Measurements from ENCODE around the gene BAIAP2.

The BAIAP2 gene

DNA sequence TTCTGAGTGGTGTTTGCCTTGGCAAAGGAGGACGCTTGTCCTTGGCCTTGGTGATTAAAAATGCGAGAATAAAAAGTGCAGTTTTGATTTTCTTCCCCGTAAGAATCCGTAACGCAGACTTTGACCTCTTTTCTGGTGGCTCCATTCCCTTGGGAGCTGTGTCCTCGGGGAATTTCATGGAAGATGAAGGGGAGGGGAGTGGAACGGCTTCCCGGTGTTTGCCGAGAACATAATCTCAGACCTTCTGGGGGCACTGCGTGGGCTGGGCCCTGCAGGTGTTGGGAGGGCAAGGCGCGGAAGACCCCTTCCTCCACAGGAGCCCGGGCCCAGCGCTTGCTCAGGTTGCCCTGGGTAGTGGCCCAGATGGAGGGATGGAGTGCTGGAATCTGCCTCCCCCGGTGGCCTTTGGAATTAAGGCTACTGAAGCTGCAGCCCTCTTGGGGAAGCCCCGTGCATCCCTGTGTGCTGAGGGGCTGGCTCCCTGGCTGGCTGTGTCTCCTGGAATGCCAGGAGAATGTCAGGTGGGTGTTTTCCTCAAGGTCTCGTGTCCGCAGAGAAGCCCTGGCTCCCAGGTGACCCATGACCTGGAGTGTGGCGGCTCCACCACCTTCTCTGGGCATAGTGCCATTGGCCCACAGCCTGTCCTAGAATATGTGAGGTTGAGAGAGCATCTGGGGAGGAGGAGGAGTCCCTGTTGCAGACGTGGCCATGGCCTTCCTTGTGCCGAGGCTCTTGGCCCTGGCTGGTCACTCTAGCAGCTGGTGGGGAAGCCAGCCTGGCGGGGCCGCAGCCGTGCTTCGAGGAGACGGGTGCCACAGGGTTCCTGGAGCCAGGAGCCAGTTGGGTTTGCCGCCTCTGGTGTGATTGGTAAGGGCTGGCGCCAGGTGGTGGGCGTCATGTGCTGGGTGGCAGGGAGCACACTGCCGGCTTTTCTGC lies 3.1 kb downstream of the BAIAP2 start:
- DNase-seq = no peak

DNA sequence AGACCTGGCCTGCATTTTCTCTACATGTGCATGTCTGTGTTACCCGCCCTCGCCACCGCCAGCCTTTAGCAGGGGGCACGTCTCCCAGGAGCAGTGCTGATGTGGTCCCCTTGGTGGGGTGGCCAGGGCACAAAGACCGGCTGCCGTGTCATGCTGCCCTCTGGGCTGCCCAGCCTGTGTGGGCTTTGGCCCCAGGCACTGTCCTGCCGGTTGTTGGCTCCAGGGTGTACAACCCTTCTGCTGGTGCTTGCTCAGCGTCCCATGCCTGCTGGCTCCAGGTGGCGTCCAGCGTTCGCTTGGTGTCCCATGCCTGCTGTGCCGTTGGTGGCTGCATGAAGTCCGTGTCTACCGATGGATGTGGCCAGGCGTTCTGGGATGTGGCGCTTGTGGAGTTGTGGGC lies 4.1 kb downstream of the BAIAP2 start:
- DNase-seq = no peak

DNA sequence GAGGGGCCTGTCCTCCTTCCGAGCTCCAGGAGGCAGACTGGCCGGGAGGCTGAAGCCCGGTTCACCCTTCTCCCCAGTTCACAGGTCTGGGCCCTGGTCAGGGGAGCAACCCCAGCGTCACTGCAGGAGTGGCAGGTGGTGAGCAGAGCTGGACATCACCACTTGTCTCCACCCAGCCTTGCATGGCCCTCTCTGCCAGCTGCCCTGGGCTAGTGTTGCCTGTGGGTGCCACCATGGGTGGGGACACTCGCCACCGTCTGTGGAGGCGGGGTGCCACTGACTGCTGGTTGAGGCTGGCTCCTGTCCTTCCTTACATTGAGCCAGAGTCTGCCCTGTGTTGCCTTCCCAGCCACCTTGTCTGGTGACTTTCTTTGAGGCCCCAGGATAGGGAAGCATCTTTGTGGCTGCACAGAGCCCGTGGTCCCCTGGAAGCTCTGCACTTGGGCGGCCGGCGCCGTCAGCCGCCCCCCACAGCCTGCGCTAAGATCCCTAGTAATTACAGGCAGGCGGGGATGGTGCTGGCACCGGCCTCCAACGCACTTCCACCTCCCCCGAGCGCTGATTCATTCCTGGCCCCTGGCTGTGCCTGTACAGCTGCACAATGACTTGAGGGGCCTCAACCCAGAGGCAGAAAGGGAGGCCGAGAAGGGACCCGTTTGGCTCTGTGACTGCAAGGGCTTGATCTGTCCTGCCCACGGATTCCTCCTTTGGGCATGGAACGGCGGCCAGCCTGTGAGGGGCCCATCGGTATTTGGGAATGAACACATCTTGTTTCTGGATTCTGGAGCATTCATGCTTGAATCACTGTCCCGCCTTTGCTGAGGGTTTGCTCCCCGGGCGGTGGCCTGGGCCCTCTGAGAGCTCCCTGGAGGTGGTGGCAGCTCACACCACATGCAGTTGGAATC lies 5.2 kb downstream of the BAIAP2 start:
- DNase-seq = no peak

DNA sequence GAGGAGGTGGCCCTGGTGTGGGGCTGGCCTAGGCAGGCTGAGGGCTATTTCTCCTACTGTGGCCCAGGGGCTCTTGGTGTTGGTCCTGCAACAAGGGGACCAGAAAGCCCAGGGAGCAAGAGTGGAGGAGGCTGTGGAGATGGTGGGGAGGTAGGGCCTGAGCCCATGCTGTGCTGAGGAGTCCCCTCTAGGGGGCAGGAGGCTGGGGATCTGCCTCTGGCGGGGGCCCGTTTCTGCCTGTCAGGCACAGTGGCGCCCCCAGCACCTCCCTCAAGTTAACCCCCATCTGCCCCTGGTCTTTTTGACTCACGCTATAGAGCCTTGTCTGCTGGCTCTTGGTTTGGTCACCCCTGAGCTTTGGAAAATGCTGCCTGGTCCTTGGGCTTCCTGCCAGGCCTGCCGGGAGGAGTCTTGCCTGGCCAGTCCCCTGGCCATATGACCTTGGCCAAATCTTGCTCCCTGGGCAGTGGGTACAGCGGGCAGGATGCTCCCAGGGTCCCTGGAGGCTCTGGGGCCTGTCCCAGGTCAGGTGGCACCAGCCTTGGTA lies 5.9 kb downstream of the BAIAP2 start:
- DNase-seq = no peak

DNA sequence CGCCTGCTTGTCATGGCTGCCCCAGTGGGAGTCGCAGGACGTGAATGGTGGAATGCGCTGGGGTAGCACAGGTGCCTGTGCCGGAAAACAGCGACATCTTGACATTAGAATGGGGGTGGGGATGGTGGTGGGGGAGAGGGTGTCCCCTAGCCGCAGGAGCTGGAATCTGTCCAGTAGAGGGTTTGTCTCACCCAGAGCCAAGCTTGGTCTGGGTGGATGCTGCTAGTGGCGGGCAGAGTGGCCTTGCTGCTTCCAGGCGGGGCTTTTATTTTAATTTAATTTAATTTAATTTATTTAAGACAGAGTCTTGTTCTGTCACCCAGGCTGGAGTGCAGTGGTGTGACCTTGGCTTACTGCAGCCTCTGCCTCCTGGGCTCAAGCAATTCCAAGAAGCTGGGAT lies 7.7 kb downstream of the BAIAP2 start:
- DNase-seq = no peak

DNA sequence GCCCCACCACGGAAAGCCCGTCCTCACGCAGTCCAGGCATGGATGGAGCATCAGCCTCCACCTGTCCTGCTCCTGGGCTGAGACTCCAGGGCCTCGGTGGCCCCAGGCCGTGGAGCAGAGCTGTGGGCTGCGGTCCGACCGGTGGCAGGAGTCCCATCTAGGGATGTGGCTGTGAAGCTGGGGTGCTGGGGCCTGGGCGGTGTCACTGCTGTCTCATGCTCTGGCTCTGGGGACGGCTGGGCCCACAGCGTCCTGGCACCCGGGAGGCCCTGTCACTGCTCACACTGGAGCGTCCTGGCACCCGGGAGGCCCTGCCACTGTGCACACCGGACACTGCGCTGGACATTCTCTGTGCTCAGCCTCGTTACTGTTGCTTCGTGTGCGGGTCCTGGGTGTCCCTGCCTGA lies 8.4 kb downstream of the BAIAP2 start:
- no peak for DNase-seq

DNA sequence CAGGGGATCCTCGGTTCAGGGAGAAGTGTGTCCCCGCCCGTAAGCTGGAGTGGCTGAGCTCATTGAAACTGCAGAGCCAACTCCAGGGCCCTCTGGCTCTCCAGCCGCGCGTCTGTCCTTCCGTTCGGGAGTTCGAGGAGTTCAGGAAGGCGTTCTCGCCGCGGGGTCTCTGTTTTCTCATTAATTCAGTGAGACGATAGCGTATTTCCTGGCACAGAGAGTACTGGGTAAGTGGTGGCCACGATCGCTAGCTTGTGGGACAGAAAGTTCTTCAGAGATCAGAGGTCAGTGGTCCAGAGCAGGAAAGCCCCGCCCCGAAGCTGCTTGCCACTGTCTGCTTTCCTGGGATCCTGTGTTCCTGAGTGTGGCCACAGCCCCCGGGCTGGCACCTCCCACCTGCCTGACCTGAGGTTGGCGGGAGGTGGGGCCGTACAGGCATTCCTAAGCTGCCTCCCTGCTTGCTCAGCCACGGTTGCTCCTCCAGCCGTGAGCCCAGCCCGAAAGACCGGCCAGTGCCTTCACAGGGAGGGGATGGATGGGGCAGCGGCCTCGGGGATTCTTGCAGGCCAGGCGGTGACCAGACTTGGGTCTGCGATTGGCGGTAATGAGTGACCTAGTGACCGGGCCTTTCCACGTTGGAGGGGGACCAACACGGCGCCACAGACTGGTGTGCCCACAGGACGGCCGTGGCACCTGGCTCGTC lies 8.9 kb downstream of the BAIAP2 start:
- DNase-seq = no peak

DNA sequence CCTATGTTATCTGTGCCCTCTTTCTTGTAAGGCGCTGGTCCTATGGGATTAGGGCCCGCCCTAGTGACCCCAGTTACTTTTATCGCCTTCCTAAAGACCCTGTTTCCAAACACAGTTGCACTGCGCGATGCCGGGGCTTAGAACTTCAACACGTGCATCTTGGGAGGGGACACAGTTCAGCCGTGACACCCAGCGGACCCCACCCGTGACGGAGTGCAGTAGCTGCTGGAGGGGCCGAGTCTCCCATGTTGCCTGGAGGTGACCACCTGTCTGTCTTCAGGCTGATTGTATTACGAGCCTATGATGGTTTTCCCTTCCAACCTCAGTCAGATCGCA lies 9.4 kb downstream of the BAIAP2 start:
- DNase-seq = no peak

DNA sequence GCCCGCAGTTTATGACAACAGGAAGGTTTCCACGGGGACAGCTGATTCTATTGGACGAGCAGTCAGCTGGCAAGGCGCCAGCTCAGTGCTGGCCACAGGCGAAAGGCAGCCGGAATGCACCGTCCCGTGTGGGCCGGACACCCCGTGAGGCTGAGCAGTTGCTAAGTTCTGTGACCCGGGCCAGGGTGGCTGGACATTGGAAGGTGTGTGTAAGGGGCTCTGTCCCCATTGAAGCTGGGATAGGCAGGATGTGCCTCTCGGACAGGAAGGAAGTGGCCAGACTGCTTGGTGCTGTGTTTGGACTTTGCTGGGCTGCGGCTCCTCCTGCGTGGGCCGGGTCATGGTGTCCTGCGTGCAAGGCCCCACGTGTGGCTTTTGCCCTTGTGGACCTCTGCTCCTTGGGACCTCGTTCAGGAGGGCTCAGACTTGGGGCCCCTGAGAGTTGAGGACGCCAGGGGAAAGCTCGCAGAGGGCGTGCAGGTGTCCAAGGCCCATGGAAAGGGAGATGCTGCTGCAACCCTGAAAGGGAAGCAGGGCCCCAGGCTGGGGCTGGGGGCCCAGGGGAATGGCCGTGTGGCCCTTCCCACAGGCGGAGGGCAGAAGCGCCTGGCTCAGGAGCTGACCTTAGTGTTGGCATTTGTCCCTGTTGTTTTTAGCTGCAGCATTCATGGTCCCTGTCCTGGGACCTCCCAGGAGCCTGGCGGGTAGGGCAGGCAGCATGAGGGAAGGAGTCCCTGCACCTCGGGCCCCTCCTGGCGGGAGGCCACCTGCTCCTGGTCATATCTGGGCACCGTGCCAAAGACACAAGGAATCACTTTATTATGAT lies 10.0 kb downstream of the BAIAP2 start:
- peak; percentile 41 for DNase-seq

DNA sequence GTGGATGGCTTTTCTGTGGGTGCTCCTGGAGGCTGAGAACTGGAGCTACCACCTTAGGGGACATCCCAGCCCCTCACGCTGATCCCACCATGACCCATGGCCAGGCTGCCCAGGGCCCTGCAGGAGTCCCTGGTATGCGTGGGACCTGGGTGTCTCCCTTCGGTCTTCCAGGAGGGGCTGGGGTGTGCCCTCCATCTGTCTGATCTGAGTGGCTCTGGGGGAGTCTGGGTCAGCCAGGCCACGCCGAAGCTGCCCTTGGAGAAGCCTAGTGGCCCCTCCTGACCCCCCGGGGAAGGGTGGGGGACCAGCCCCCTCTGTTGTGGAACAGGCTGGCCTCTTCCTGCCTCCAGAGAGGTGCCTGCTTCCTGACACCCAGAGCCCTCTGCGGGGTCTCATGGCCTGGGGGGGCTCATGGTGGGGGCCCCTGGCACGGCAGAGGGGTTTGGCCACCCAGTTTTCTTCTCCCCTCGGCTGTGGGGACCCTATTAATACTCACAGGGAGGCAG lies 10.7 kb downstream of the BAIAP2 start:
- DNase-seq = no peak

DNA sequence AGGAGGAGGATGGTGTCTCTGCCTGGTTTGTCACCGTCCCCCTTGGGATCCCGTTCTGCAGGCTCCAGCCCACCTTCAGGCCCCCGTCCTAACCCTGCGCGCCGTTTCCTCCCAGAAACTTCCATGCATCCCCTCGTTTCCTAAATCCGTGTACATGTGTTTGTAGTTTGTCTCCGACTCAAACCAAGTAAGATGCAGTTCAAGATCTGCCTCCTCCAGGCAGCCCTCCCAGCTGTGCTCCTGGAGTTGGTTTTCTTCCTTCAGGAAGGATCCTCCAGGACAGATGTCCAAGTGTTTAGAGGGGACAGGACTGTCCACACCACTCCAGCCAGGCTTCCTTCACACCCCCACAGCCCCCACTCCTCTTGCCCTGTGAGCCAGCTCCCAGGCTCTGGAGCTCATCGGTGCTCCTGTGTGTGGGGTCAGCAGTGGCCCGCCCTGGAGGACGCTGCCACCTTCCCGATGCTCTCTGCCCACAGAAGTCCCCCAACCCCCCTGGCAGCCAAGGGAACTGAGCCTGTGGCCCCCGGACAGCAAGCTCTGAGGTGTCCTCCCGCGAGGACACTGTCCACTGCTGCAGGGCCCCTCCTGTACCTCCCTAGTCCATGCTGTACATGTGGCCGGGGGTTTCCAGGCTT lies 11.3 kb downstream of the BAIAP2 start:
- no peak for DNase-seq

DNA sequence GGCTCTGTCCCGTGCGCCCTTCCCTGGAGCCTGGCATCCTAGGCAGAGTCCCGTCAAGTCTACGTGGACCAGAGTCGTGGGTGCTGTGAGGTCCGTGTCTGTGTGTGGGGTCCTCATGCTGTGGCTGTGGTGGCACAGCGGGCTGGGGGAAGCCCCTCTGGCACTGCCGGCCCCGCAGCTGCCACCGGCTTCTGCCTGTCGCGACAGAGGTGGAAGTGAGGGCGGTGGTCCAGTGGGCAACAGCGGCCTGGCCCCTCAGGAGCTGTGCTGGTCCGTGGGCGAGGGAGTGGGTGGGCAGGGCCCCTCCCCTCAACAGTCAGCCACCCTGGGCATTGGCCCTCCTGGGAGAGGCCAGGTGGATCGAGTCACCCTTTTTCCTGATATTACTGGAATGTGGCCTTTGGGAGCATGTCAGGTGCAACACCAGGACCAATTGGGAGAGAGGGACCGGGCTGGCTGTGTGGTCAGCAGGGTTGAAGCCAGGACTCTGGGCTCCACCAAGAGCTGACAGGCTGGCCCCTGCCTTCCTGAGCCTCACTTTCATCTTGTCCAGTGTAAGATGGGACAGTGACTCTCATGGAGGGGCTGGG lies 11.9 kb downstream of the BAIAP2 start:
- no peak for DNase-seq

DNA sequence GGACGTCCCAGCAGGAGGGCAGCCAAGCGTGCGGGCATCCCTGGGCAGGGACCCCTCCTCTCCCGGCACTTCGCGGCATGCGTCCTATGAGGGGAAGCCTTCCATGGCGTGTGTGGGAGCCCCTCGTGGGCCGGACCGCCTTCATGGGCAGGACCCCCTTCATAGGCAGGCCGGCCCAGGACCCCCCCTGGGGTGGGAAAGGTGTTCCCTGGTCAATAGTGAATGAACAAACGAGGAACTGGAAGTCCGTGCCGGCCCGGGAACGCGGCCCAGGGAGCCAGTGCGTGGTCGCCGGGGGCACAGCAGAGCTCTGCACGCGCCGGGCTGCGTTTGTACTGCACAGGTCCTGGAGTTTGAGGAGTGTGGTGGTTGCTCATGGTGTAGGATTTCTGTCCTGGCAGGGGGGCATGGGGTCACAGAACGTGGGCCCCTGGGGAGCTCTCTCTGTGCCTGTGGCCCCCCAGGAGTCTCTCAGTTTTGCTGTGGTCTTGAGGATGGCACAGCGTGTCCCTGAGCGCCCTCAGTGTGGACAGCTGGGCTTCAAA lies 13.9 kb downstream of the BAIAP2 start:
- DNase-seq = no peak

DNA sequence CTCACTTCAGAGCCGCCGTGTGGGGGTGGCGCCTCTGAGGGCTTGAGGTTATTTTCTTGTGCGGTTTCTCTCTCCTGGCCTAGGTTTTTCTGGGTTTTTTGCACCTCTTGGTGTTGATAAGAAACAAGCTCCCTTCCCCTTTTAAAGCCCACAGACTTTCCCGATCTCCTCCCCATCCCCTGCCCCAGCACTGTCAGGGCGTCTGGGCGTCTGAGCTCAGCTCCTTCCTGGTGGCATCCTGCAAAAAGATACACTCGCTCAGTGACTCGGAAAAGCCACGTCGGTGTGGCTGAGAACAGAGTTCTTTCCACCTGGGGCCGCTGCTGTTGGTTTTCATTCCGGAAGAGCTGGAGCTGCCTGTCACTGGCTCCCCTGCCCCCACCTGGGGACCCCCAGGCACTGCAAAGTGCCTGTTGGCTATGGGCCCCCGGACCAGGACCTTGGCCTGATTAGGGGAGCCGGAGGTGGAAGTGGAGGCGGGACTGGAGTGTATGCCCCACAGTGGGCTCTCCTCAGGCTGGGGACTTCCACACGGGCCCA lies 14.5 kb downstream of the BAIAP2 start:
- no peak for DNase-seq

DNA sequence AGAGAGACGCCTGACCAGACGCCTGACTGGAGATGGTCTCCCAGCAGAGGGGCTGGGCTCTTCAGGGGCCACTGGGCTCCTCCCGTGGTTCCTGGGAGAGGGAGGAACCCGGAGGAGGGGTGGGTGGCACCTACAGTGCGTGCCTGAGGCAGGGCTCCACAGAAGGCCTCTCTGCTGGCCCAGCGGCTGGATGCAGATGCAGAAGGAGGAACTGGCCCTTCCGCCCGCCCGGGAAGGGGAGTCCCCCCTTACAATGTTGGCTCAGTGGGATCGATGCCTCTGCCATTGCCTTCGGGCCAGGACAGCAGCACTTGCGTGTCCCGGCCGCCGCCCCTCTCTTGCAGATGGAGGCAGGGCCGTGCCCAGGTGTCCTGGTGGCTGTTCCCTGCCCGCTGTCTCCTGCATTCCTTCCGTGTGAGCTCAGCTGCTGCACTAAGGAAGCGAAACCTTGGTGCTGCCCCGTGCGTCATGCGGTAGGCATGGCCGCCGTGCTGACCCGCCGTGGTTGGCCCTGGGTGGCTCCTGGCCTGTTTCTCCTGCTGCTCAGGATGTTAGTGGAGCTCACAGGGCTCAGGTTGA lies 15.1 kb downstream of the BAIAP2 start:
- DNase-seq = no peak

DNA sequence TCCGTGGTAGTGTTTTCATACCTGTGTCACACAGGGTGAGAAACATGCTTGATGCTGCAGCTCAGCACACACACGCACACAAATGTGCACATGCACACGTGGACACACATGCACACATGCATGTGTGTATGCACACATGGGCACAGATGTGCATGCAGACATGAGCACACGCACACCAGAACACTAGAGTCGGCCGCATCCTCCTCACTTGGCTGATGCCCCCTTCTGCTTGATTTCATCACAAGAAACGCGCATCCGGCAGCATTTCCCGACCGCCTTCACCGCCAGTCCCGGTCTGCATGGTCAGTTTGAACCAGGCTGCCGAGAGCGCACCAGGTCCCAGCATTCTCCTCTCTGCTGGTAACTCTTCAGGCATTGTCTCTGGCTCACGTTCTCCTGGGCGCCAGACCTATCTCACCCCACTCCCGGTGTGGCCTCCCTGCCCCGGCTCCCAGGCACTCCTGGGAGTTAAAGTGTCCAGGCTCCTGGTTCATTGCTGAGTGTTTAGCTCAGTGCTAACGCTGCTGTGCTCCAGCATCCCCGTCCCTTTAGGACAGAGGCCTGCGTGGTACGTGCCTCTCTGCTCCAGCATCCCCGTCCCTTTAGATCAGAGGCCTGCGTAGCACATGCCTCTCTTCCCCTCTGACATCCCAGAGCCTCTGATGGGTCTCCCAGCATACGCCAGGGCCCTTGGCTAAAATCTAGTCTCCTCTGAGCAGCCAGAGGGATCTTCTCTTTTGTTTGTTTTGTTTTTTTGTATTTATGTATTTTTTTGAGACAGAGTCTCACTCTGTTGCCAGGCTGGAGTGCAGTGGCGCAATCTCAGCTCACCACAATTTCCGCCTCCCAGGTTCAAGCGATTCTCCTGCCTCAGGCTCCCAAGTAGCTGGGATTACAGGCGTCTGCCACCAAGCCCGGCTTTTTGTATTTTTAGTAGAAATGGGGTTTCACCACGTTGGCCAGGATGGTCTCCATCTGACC lies 16.0 kb downstream of the BAIAP2 start:
- no peak for DNase-seq

DNA sequence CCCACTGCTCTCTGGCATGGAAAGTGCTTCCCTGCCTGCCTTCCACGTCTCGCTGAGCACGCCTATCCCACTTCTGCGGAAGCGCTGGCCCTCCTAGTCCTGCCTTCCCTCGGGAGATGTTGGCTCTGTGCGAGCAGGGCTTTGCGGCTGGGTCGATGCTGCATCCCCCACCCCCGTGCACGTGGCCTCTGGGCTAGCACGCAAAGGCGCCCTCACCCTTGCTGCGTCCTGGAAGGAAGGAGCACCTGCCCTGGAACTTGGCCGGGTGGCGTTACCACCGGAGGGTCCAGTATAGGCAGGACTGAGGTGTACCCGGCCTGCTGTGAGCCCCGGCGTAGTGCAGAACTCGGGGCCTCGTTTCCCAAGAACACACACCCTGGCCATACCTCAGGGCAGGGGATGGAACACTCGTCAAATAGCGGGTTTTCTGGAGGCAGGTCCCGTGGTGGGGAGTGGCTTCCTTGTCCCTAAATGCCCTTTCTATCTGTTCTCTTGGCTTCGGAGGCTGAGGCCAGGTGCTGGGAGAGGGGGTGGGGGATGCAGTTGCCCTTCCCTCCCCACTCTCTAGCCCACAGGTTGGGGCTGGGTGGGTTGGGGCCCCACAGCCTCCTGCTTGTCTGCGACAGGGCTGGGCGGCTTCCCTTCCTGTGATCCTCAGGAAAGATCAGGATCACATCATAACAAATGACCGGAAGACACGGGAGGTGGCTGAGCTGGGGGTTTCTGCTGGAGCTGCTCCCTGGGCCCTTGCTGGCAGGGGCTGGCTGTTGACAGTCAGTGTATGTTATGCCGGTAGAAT lies 17.4 kb downstream of the BAIAP2 start:
- no peak for DNase-seq

Measured in midbrain (tissue), 1 donor.